ENCODE data around the gene PLCL2. TPM values are rescaled to one million over a fixed set of nuclear protein-coding genes. Genes with fewer than 3 reads are reported as not detected.

PLCL2 gene
- total and polyA plus RNA-seq, 4 donors = 1.5 to 16.5 (median 9.4) TPM

DNA sequence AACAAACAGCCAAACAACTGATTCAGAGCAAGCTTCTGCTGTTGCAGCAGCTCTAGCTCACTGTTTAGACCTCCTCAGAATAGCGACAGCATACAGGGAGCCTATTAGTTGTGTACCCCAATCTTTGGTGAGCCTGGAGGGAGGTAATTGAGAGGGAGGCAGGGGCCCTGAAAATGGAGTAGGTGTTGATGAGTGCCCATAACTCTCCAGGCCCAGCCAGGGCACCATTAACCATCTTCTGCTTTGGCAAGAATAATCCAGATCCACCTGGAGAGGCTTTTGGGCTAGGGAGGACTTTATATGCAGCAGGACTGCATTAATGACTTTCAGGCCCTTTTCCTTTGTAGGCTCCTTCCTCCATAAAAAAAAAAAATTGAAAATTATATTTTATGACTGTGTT is 20.9 kb downstream of the PLCL2 start:
- Histone ChIP-seq H3K4me1 (ENCODE audit: control insufficient read depth in 4 of 4, insufficient read depth in 4 of 4, low read length in 3 of 4) (peaks cover 0 to 15% (median 7%) of the 10 kb centered on the region in 4 donors), H3K9me3 (ENCODE audit: control insufficient read depth in 4 of 4, low read length in 3 of 4) (no peaks in the 10 kb centered on the region), H3K9ac (ENCODE audit: low read depth in 1 of 2, low read length in 2 of 2) (no peak overlapping the region), H3K27ac (ENCODE audit: low read depth in 1 of 2, low read length in 2 of 2) (no peak overlapping the region), H3K36me3 (ENCODE audit: control insufficient read depth in 4 of 4, insufficient read depth in 3 of 4, low read depth in 1 of 4, low read length in 3 of 4) (no peaks in the 10 kb centered on the region), H3K4me3 (ENCODE audit: low read depth in 1 of 3, low read length in 3 of 3) (no peak overlapping the region), H3K27me3 (ENCODE audit: control insufficient read depth in 4 of 4, insufficient read depth in 4 of 4, low read length in 3 of 4) (no peaks in the 10 kb centered on the region)
- no peak for TF ChIP-seq FOXA1 (IDR thresholded peaks at IDR 0.05)
- no peak for TF ChIP-seq GABPA (IDR thresholded peaks at IDR 0.05 in 1 of 2, conservative IDR thresholded peaks at IDR 0.05 in 1 of 2)
- TF ChIP-seq EGR1 (IDR thresholded peaks at IDR 0.05; ENCODE audit: low read depth in 2 of 2) = no peak
- TF ChIP-seq, protein P1, sequence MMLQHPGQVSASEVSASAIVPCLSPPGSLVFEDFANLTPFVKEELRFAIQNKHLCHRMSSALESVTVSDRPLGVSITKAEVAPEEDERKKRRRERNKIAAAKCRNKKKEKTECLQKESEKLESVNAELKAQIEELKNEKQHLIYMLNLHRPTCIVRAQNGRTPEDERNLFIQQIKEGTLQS (IDR thresholded peaks at IDR 0.05) = no peak
- DNase-seq (ENCODE audit: low spot score) = no peak
- WGBS = 96% methylated on average over 1 of the region's 1 CpG

DNA sequence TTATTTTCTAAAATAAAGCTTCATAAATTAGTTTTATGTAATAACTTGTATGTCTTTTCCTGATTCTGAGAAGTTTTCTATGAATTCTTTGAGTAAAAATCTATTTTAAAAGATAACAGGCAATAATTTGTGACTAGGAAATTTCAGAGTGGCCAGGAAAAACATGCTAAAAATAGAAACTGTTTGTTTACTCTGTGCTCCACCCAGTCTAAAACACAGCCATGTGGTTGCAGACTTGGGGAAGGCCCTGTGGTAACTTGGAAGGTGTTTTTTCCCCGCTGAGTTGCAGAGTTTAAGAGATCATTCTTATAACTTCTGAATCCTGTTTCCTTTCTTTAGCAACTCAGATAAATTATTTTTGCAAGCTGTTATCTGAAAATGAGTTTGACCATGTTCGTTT is 21.9 kb downstream of the PLCL2 start:
- H3K9ac ChIP-seq (ENCODE audit: low read depth in 1 of 2, low read length in 2 of 2) = peak overlapping the region in 1 of 2 donors; percentile 58
- H3K9me3 ChIP-seq (ENCODE audit: control insufficient read depth in 4 of 4, low read length in 3 of 4) = no peaks in the 10 kb centered on the region
- peak; percentile 79 for TF ChIP-seq FOXA2 (IDR thresholded peaks at IDR 0.05)
- TF ChIP-seq HNF4A (conservative IDR thresholded peaks at IDR 0.05) = peak; percentile 17 to 22
- peak in 1 of 2 donors; percentile 13 for TF ChIP-seq RXRA (IDR thresholded peaks at IDR 0.05)
- peak; percentile 30 for TF ChIP-seq FOXA1 (IDR thresholded peaks at IDR 0.05)
- TF ChIP-seq SP1 (IDR thresholded peaks at IDR 0.05) = peak; percentile 44
- peak; percentile 12 to 42 for TF ChIP-seq RAD21 (IDR thresholded peaks at IDR 0.05)
- TF ChIP-seq, protein P2, sequence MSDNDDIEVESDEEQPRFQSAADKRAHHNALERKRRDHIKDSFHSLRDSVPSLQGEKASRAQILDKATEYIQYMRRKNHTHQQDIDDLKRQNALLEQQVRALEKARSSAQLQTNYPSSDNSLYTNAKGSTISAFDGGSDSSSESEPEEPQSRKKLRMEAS (IDR thresholded peaks at IDR 0.05) = peak; percentile 45
- no peak for TF ChIP-seq YY1 (IDR thresholded peaks at IDR 0.05)
- TF ChIP-seq, protein P3, sequence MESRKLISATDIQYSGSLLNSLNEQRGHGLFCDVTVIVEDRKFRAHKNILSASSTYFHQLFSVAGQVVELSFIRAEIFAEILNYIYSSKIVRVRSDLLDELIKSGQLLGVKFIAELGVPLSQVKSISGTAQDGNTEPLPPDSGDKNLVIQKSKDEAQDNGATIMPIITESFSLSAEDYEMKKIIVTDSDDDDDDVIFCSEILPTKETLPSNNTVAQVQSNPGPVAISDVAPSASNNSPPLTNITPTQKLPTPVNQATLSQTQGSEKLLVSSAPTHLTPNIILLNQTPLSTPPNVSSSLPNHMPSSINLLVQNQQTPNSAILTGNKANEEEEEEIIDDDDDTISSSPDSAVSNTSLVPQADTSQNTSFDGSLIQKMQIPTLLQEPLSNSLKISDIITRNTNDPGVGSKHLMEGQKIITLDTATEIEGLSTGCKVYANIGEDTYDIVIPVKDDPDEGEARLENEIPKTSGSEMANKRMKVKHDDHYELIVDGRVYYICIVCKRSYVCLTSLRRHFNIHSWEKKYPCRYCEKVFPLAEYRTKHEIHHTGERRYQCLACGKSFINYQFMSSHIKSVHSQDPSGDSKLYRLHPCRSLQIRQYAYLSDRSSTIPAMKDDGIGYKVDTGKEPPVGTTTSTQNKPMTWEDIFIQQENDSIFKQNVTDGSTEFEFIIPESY (IDR thresholded peaks at IDR 0.05) = no peak
- peaks cover 0 to 14% (median 7%) of the 10 kb centered on the region in 4 donors for H3K4me1 ChIP-seq (ENCODE audit: control insufficient read depth in 4 of 4, insufficient read depth in 4 of 4, low read length in 3 of 4)
- H3K36me3 ChIP-seq (ENCODE audit: control insufficient read depth in 4 of 4, insufficient read depth in 3 of 4, low read depth in 1 of 4, low read length in 3 of 4) = no peaks in the 10 kb centered on the region
- 15% methylated on average over 2 of the region's 2 CpGs for WGBS
- H3K27ac ChIP-seq (ENCODE audit: low read depth in 1 of 2, low read length in 2 of 2) = no peak overlapping the region
- no peak overlapping the region for H3K4me3 ChIP-seq (ENCODE audit: low read depth in 1 of 3, low read length in 3 of 3)
- no peaks in the 10 kb centered on the region for H3K27me3 ChIP-seq (ENCODE audit: control insufficient read depth in 4 of 4, insufficient read depth in 4 of 4, low read length in 3 of 4)
- DNase-seq (ENCODE audit: low spot score) = no peak

DNA sequence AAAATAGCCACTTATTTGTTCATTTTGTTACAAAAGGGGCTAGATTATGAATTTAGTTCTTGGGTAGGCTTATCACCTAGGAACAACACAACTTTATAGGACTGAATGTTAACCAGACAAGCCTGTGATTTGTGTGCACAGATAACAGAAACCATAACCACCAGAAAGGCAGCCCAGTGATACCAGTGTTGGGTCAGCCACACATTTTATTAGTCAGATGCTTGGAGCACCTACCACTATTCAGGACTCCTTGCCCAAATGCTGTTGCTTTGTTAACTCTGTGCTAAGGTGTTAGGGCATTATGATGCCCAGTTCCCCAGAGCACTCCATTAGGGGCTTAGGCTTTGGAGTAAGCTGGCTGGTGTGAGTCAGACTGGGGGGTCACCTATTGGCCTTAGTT is 22.5 kb downstream of the PLCL2 start:
- no peak for TF ChIP-seq HNF4G (IDR thresholded peaks at IDR 0.05)
- no peak for TF ChIP-seq NR2F2 (IDR thresholded peaks at IDR 0.05)
- TF ChIP-seq HNF4A (conservative IDR thresholded peaks at IDR 0.05) = no peak
- TF ChIP-seq, protein P3 (IDR thresholded peaks at IDR 0.05) = no peak
- TF ChIP-seq, protein P4, sequence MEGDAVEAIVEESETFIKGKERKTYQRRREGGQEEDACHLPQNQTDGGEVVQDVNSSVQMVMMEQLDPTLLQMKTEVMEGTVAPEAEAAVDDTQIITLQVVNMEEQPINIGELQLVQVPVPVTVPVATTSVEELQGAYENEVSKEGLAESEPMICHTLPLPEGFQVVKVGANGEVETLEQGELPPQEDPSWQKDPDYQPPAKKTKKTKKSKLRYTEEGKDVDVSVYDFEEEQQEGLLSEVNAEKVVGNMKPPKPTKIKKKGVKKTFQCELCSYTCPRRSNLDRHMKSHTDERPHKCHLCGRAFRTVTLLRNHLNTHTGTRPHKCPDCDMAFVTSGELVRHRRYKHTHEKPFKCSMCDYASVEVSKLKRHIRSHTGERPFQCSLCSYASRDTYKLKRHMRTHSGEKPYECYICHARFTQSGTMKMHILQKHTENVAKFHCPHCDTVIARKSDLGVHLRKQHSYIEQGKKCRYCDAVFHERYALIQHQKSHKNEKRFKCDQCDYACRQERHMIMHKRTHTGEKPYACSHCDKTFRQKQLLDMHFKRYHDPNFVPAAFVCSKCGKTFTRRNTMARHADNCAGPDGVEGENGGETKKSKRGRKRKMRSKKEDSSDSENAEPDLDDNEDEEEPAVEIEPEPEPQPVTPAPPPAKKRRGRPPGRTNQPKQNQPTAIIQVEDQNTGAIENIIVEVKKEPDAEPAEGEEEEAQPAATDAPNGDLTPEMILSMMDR (IDR thresholded peaks at IDR 0.05; ENCODE audit: low read depth, low read length, missing input control) = no peak
- no peak for TF ChIP-seq TAF1 (conservative IDR thresholded peaks at IDR 0.05)
- no peak for TF ChIP-seq SP1 (IDR thresholded peaks at IDR 0.05)
- TF ChIP-seq, protein P1 (IDR thresholded peaks at IDR 0.05) = no peak
- DNase-seq (ENCODE audit: low spot score) = no peak
- Histone ChIP-seq H3K4me3 (ENCODE audit: low read depth in 1 of 3, low read length in 3 of 3) (no peak overlapping the region), H3K36me3 (ENCODE audit: control insufficient read depth in 4 of 4, insufficient read depth in 3 of 4, low read depth in 1 of 4, low read length in 3 of 4) (no peaks in the 10 kb centered on the region), H3K4me1 (ENCODE audit: control insufficient read depth in 4 of 4, insufficient read depth in 4 of 4, low read length in 3 of 4) (peaks cover 0 to 14% (median 7%) of the 10 kb centered on the region in 4 donors), H3K27me3 (ENCODE audit: control insufficient read depth in 4 of 4, insufficient read depth in 4 of 4, low read length in 3 of 4) (no peaks in the 10 kb centered on the region), H3K9me3 (ENCODE audit: control insufficient read depth in 4 of 4, low read length in 3 of 4) (no peaks in the 10 kb centered on the region), H3K27ac (ENCODE audit: low read depth in 1 of 2, low read length in 2 of 2) (no peak overlapping the region), H3K9ac (ENCODE audit: low read depth in 1 of 2, low read length in 2 of 2) (peak overlapping the region in 1 of 2 donors; percentile 58)
